H54 (cell line): Measurements from ENCODE around the gene NOP14.
"Not testable (repeated sequence)": the region's sequence is repeated elsewhere in the genome, so short reads cannot be mapped to it uniquely, and the experiment has no call there.

Experiments used
- DNase-seq: peaks from one replicate; pipeline ENCODE4 v3.0.0; 2011; ENCODE audit warnings: low spot score, mixed read lengths; ENCODE audit not compliant: insufficient read length
- FAIRE-seq: peaks from 3 replicates; lab custom pipeline; 2011; peaks lifted over from hg19 to GRCh38; lab: Jason Lieb, UNC
- POLR2A ChIP-seq: IDR thresholded peaks from 2 replicates; pipeline ENCODE4 v1.6.1; 2011; ENCODE audit warnings: low read depth, mild to moderate bottlenecking, low read length

The NOP14 gene

DNA sequence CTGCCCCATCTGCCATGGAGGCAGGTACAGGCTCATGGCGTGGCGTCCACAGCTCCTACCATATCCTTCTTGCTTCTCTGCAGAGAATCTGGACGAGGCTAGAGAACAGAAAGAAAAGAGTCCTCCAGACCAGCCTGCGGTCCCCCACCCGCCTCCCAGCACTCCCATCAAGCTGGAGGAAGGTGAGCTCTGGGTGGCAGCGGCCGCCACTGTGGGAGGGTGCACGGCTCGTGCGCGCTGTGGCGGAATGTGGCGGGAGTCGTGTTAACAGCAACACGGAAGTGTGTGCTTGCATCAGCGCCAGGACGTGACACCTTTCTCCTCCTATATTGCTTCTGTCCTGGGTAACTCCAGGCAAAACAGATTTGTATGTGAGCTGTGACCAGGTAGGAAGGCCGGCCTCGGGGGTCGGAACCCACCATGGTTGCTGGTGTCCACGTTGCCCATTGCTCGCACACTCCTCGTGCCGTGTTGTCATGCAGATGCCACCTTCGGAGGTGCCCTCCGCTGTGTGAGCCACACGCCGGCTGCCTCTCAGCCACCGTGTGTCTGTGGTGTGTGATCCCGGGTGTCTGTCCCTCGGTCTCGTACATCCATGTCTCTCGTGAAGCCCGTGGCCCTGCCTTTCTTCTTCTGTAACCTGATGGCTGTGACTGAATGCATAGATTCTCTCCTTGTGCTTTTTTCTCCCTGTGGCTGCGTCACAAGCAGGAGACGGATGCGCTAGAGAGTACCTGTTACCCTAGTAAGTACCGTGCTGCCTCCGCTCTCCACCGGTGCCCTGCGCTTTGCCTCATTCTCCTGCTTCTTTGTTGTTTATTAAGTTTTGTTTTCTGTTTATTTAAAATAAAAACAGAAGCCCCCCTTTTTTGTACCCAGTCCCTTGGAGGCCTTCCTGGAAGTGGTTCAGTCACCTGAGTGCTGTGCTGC, 37.0 kb downstream of the NOP14 start:
- DNase-seq: no peak
- TF ChIP-seq POLR2A: no peak
- no peak for FAIRE-seq

DNA sequence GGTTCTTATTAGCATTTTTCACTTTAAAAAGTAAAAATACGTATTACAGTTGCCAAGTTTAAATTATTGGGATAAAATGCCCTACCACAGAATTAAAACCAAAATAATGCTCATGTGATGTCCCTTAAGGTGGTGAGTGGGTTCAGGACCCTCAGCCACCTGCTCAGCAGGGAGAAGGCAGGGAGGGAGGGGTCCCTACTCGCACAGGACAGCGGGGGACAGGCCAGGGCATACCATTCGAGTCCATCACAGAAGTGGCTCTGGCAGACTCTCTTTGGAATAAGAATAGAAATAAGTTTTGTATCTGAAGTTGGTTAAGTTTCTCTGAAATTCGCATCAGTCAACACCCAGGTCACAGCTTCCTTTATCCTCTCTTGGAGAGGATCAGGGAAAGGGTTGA, 37.7 kb downstream of the NOP14 start:
- TF ChIP-seq POLR2A: no peak
- FAIRE-seq: no peak

DNA sequence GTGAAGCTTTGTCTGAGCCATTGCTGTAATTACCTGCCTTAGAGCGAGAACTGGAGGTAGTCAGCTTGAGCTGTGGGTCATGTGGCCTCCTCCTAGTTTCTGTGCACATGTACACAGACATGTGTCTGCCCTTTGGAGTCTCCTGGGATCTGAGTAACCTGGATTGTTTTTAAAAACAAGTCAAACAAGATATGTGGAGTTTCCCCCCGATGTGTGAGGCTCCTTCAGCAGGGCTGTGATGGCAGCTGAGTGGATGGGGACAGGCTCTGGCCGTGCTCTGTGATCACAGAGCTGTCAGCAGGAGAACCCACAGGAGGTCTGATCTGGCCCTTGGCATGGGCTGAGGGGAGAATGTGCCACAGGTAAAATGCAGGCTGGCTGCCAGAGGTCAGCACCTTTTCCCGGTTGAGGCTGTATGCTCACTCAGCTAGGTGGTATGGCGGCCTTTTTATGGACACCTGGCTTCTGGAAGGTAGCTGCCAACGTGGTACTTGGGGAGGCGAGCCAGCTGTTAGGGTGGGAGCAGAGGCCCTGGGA, 38.4 kb downstream of the NOP14 start:
- FAIRE-seq (no peak), DNase-seq (no peak)
- TF ChIP-seq POLR2A: no peak

More for the DNA sequence above, 37.7 kb downstream of the NOP14 start:
- no peak for DNase-seq

DNA sequence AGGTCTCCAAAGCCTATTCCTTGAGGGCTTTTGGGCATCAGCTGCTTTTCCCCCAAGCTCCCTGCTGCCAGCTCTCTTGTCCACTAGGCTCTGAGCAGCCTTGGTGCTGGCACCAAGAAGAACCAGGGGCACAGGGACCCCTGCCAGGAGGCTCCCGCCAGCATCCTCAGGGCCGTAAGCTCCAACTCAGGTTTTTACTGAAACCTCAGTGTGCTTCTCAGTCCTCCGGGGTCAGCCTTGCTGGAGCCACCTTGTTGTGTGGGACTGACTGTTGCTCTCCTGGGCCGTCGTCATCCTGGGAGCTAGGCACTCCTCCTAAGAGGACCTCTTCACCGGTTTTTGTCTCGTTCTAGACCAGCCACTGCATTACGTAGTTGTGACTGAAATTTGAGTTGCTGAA, 38.9 kb downstream of the NOP14 start:
- no peak for TF ChIP-seq POLR2A
- FAIRE-seq (no peak), DNase-seq (no peak)

DNA sequence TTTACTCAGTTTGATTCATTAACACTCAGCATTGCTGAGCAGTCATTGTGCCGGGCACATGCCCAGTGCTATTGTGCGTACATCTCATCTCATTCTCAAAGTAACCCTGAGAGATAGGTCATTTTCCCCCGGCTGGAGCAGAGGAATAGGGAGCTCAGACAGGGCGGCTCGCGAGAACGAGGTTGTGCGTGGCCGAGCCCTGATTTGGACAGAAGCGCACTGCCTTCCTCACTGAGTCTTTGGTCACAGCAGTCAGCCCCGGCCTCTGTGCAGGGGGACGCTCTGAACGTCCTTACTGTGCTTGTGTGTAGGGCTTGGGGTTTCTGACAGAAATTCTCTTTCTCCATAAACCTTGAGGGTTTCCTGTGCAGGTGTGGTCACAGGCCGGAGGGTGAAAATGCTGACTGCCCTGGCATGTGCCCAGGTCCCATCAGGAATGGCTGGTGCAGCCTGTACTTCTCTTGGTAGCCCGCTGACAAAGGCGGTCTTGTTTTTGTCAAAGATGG, 39.5 kb downstream of the NOP14 start:
- FAIRE-seq (no peak), DNase-seq (no peak)
- no peak for TF ChIP-seq POLR2A

DNA sequence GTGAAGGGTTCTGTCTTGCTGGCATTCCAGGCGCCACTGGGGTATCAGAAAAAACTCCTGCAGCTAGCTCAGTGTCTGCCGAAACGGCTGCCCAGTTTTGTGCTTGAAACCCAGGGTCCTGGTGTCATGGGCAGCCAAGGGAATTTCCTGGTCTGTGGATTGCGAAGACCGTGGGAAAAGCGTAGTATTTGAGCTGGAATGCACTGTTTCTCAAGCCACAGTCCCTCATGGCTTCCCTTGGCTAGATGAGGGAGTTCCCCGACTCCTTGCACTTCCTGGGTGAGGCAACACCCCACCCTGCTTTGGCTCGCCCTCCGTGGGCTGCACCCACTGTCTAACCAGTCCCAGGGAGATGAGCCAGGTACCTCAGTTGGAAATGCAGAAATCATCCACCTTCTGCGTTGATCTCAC, 40.1 kb downstream of the NOP14 start:
- DNase-seq (no peak), FAIRE-seq (no peak)
- no peak for TF ChIP-seq POLR2A

- not testable (repeated sequence) for FAIRE-seq, DNase-seq
These were observed 40.6 kb downstream of the NOP14 start for GRCh38 chr4:2922453-2923101.

GRCh38 chr4:2918714-2919113, 44.5 kb downstream of the NOP14 start:
- not testable (repeated sequence) for DNase-seq, FAIRE-seq

DNA sequence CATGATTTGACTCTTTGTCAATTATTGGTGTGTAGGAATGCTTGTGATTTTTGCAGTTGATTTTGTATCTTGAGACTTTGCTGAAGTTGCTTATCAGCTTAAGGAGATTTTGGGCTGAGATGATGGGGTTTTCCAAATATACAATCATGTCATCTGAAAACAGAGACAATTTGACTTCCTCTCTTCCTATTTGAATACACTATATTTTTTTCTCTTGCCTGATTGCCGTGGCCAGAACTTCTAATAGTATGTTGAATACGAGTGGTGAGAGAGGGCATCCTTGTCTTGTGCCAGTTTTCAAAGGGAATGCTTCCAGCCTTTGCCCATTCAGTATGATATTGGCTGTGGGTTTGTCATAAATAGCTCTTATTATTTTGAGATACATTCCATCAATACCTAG, 44.9 kb downstream of the NOP14 start:
- FAIRE-seq, DNase-seq: not testable (repeated sequence)

DNA sequence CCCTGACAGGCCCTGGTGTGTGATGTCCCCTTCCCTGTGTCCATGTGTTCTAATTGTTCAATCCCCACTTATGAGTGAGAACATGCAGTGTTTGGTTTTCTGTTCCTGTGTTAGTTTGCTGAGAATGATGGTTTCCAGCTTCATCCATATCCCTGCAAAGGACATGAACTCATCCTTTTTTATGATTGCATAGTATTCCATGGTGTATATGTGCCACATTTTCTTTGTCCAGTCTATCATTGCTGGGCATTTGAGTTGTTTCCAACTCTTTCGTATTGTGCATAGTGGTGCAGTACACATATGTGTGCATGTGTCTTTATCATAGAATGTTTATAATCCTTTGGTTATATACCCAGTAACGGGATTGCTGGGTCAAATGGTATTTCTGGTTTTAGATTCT, 46.5 kb downstream of the NOP14 start:
- DNase-seq, FAIRE-seq: not testable (repeated sequence)

DNA sequence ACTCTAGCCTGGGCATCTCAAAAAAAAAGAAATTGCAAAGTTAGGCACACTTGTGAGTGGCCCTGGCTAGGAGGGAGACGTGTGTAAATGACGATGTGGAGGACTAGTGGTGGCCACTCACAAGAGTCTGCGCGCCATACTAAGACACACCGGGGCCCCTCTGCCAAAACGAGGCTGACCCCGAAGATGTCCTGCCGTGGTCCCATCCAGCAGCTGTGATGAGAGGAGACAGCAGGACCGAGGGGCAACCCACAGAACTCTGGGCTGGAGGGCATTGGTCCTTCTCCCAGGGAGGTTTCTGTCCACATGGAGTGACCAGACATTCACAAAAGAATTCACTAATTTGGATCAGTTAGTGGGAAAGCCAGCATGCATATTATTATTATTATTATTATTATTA, 47.4 kb downstream of the NOP14 start:
- no peak for FAIRE-seq
- no peak for DNase-seq
- no peak for TF ChIP-seq POLR2A

GRCh38 chr4:2914256-2915126, 48.7 kb downstream of the NOP14 start:
- FAIRE-seq: no peak
- TF ChIP-seq POLR2A: no peak
- DNase-seq: no peak

- no peak for TF ChIP-seq POLR2A
- DNase-seq: no peak
- no peak for FAIRE-seq
These were observed 50.0 kb downstream of the NOP14 start for GRCh38 chr4:2913168-2913567.
